ENCODE measurements around the gene TMEM219. TPM values are rescaled to one million over a fixed set of nuclear protein-coding genes. Genes with fewer than 3 reads are reported as not detected.
"Not testable (repeated sequence)": the region's sequence is repeated elsewhere in the genome, so short reads cannot be mapped to it uniquely, and the experiment has no call there.

The TMEM219 gene, protein sequence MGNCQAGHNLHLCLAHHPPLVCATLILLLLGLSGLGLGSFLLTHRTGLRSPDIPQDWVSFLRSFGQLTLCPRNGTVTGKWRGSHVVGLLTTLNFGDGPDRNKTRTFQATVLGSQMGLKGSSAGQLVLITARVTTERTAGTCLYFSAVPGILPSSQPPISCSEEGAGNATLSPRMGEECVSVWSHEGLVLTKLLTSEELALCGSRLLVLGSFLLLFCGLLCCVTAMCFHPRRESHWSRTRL
- 61.2 TPM for polyA plus RNA-seq (ENCODE audit: insufficient read length)

DNA sequence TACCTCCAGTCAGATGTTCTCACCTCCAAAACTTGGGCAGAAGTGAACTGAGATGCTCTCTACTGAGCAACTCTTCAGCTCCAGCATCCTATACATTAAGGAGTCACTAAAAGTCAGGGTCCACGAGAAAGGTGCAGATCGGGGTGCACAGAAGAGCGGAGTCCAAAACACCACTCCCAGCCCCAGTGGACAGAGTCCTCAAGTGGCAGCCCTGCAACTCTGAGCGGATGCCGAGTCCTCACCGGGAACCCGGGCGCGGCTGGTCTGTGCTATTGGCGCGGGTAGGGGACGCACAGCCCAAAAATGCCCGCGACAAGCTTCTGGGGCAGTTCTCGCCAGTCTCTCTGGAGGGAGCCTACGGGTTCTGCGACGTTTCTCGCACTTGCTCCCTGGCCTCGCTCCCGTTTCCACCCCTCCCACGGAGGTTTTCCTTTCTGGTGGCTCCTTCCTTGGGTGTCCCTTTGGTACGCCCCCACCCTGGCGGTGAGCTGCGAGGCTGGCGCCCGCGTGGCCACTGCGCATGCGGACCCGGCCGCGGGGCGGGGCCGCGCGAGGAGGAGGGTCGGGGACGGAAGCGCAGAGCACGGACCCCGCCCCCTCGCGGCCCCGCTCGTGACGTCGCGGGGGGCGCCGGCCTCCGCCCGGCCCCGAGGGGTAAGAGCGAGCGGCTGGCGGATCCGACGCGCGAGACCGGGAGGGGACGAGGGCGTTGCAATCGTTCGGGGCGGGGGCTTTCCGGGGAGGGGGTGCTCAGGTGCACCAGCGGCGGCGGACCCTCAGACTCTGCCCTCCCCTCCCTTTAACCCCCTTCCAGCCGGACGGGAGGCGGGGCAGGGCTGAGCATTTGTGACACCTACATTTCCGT lies at the start of gene TMEM219:
TSS of gene TMEM219 (plus strand) at position 601 of the 865 bp plus-strand sequence. CDS start 1,065 bp downstream, outside the sequence.
- peak; percentile 95 for DNase-seq

- no peak for DNase-seq
These were observed 49.8 kb upstream of the TMEM219 start for GRCh38 chr16:29912087-29912486.

DNA sequence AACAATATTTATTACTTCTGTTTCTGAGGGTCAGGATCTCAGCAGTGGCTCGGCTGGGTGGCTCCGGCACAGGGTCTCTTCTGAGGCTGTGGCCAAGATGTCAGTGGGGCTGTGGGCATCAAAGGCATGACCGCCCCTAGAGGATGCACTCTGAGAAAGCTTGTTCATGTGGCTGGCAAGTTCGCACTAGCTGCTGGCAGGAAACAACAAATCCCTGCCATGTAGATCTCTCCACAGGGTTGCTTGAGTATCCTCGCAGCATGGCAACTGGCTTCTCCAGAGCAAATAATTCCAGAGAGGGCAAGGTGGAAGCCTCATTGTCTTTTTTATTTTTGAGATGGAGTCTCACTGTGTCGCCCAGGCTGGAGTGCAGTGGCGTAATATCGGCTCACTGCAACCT lies 48.4 kb upstream of the TMEM219 start:
- DNase-seq, result no peak

GRCh38 chr16:29915590-29916247 lies 46.2 kb upstream of the TMEM219 start:
- DNase-seq, result no peak

GRCh38 chr16:29916979-29917378 lies 44.9 kb upstream of the TMEM219 start:
- no peak for DNase-seq

- DNase-seq, result no peak
These were observed 41.4 kb upstream of the TMEM219 start for GRCh38 chr16:29920288-29921033.

DNA sequence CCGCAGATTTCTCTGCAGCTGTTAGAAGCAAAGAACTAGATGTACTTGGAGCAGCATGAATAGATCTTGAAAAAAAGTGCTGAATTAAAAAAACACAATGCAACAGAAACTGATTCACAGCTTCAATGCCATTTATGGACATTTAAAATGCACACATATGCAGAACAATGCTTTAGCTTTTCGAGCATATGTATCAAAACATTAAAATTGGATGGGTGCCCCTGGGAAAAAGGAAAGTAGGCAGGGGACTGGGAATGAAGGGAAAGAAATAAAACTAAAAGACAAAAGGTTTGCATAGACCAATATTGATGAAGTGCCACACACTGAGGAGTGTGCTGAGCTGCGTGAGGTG lies 40.9 kb upstream of the TMEM219 start:
- no peak for DNase-seq

- DNase-seq, result no peak
These were observed 39.6 kb upstream of the TMEM219 start for GRCh38 chr16:29922326-29922725.

DNA sequence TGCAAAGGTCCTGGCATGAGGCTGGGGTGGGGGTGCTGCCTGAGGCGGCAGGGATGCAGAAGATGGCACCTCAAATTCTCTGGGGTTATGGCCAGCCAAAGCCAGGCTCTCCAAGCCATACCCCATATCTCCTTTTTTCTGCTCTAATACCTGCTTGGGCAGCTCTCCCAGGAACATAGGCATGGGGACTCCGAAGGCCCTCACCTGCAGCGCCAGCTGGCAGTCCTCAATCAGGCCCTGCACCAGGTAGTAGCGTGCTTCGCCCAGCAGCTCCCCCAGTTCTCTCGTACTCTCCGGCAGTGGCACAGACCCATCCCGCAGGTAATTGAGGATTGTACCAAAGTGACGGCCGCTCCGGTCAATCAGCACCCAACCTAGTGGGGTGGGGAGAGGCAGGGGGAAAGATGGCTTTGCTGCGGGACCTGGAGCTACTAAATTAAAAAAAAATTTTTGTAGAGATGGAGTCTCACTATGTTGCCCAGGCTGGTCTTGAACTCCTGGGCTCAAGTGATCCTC lies 38.8 kb upstream of the TMEM219 start:
- DNase-seq, result no peak

GRCh38 chr16:29925105-29925756 lies 36.6 kb upstream of the TMEM219 start:
- DNase-seq, result peak; percentile 15

DNA sequence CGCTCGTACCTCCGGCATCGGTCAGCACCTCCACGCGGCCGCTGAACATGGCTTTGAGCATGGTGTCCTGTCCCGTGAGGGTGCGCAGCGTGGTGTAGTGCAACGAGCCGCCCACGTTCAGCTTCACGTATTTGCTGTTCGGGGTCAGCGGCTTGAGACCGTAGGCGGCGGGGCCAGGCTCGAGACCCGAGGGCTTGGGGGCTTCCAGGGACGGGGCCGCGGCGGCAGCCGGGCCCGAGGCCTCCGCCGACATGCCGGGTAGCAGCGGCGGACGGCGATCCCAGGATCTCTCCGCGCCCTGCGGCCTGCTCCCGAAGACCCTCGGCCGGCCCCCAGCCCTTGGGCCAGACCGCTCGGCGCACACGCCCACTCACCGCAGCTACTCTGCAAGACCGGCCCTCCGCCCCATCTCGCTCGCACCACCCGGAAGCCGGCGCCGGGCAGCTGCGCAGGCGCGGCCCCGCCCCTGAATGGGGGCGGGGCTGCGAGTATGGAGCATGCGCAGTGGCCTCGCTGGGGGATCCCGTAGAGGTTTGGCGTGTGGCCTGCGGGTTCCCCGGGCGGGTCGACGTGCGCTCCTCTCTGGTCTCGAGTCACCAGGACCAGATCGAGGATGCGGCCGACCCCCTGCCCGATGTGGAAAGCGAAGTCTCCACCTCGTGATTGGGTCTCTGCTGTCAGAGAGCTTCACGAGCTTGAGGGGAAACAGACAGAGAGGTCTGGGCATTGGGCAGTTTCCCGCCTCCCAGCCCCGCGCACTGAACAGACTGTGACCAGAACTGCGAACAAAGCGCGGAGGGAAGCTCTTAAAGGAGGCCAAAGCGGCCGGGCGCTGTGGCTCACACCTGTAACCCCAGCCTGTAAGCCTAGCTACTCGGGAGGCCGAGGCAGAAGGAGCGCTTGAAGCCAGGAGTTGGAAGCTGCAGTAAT lies 35.8 kb upstream of the TMEM219 start, which contains the start of gene KCTD13:
TSS of gene KCTD13 (minus strand) at position 446 of the 930 bp plus-strand sequence. CDS start at position 253, 193 bp downstream.
- peak; percentile 87 for DNase-seq

GRCh38 chr16:29926711-29927052 lies 35.2 kb upstream of the TMEM219 start:
- DNase-seq, result peak; percentile 54

DNA sequence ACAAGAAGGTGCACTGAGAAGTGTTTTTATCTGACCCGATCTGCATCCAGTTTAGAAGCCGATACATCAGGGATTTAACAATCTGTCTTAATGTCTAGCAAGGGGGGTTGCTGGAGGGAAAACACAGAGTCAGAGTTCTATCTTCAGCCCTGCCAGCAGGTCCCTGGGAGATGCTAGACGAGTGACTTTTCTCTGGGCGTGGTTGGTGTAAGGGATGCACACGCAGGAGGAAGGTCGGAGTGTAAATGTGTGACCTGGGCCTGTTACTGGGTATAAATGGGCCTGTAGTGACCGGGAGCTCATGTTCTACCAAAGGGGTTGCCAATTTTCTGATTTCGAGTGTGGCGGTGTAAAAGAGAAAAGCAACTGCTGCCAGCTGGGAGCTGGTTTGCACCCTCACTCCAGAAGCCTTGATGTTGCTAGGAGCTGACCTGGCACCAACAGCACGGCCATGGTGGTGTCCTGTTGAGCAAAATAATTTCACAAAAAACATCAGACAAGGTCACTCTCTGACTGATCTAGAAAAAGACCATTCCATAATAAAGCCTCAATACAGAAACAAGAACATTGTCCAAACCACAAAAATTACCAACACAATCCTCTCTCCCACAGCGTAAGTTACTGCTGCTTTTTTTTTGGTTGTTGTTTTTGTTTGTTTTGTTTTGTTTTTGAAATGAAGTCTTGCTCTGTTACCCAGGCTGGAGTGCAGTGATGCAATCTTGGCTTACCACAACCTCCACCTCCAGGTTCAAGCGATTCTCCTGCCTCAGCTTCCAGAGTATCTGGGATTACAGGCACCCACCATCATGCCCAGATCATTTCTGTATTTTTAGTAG lies 34.6 kb upstream of the TMEM219 start:
- no peak for DNase-seq

GRCh38 chr16:29931750-29932149 lies 30.1 kb upstream of the TMEM219 start:
- DNase-seq, result not testable (repeated sequence)

DNA sequence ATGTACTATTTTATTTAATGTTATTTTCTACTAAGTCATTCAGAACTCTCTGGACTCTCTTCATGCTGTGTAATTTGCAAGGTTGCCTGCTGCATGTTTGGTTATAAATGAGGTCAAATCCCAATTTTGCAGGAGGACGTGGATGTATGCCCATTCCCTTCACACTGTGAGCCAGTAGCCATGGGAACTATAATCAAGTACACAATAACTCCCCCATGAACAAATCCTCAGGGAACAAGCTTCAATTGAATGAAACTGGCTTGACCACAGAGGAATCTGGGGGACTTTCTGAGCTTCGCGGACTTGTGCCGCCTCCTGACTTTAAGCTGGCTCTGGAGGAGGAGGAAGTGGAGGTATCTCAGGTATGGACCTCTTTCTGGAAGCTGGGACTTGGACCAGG lies 21.2 kb upstream of the TMEM219 start:
- no peak for DNase-seq

- peak; percentile 31 for DNase-seq
These were observed 17.8 kb upstream of the TMEM219 start for GRCh38 chr16:29943846-29944799.

DNA sequence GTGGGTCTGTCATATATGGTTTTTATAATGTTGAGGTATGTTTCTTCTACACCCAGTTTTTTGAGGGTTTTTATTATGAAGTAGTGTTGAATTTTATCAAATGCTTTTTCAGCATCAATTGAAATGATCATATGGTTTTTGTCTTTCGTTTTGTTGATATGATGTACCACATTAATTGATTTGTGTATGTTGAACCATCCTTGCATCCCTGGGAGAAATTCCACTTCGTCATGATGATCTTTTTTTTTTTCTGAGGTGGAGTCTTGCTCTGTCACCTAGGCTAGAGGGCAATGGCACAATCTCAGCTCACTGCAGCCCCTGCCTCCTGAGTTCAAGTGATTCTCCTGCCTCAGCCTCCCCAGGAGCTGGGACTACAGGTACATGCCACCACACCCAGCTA lies 14.0 kb upstream of the TMEM219 start:
- no peak for DNase-seq

- no peak for DNase-seq
These were observed 10.9 kb upstream of the TMEM219 start for GRCh38 chr16:29950806-29951461.

Measured in hindlimb muscle (tissue), 1 donor.